ENCODE results near the gene GZF1.

GZF1 gene

DNA sequence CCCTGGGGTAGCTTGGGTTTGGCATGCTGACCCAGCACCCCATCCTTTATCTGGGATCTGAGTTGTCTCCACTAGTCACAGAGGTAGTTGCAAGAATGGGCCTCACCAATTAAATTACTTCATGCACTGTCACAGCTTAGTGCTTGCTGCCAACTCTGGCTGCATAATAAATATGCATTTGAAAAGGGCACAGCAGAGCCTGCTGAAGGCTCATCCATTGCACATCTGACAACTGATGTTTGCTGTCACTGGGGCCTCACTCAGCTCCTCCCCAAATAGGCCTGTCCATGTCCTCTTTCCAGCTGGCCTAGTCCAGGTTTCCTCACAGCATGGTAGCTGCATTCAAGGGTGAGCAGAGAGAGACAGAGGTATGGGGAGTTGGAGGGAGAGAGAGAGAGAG is 24.7 kb upstream of the GZF1 start:
- Histone ChIP-seq H2AK5ac (ENCODE audit: low read length, severe bottlenecking) (no peak overlapping the region), H3K4ac (ENCODE audit: low read depth in 1 of 2, low read length in 2 of 2) (no peak overlapping the region), H3K79me1 (replicated peaks; ENCODE audit: low read length, poor library complexity, severe bottlenecking) (peaks cover 2% of the 10 kb centered on the region), H2AFZ (ENCODE audit: low read depth, low read length) (no peak overlapping the region), H4K8ac (ENCODE audit: low read length) (no peak overlapping the region), H2BK15ac (ENCODE audit: low read depth, poor library complexity, severe bottlenecking) (no peak overlapping the region), H2BK5ac (ENCODE audit: low read depth, low read length, poor library complexity, severe bottlenecking) (no peak overlapping the region), H3K18ac (ENCODE audit: low read depth in 1 of 2, low read length in 2 of 2) (no peak overlapping the region), H3K14ac (ENCODE audit: low read length in 2 of 2) (no peak overlapping the region), H4K91ac (ENCODE audit: low read length) (no peak overlapping the region), H3K36me3 (ENCODE audit: control insufficient read depth in 1 of 2, insufficient read depth in 2 of 2, low read depth in 1 of 2, low read length in 2 of 2) (no peaks in the 10 kb centered on the region), H3K4me1 (ENCODE audit: control insufficient read depth, insufficient read depth, low read depth, low read length) (peaks cover 14% of the 10 kb centered on the region), H3K9ac (ENCODE audit: low read length) (no peak overlapping the region), H2BK120ac (ENCODE audit: low read depth, low read length) (no peak overlapping the region), H3K9me3 (ENCODE audit: control insufficient read depth, low read length) (no peaks in the 10 kb centered on the region), H3K4me2 (ENCODE audit: low read length, poor library complexity, severe bottlenecking) (no peak overlapping the region), H3K27ac (ENCODE audit: low read length, poor library complexity, severe bottlenecking) (no peak overlapping the region), H3K4me3 (ENCODE audit: insufficient read depth in 1 of 2, low read depth in 1 of 2, low read length in 2 of 2) (no peak overlapping the region), H3K27me3 (ENCODE audit: control insufficient read depth in 1 of 2, insufficient read depth in 1 of 2, low read length in 2 of 2) (peaks cover 8 to 12% of the 10 kb centered on the region in 2 experiments), H2BK12ac (ENCODE audit: low read length in 2 of 2) (no peak overlapping the region), H3K23ac (ENCODE audit: low read length in 2 of 2) (no peak overlapping the region)
- DNase-seq: no peak

DNA sequence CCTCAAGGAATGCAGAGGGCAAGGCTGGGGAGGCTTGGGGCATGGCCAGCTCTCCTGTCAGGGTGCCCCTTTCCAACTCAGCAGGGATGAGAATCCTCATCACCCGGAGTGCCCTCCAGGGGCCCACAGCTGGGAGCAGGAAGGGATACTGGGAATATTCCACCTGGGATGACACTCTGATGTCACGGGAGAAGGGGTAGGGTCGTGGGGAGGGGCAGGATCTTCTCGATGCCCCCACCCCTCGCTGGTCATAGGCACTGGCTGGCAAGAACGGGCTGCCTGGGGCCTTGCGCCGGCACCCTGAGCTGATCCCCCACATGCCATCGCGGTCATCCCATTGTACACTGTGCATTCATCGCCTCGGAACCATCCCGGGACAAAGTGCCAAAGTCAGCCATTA is 22.0 kb upstream of the GZF1 start:
- Histone ChIP-seq H3K4ac (ENCODE audit: low read depth in 1 of 2, low read length in 2 of 2) (no peak overlapping the region), H3K36me3 (ENCODE audit: control insufficient read depth in 1 of 2, insufficient read depth in 2 of 2, low read depth in 1 of 2, low read length in 2 of 2) (no peaks in the 10 kb centered on the region), H2BK5ac (ENCODE audit: low read depth, low read length, poor library complexity, severe bottlenecking) (peak overlapping the region; percentile 1), H3K18ac (ENCODE audit: low read depth in 1 of 2, low read length in 2 of 2) (no peak overlapping the region), H2BK12ac (ENCODE audit: low read length in 2 of 2) (peak overlapping the region in 1 of 2 experiments; percentile 10), H2AFZ (ENCODE audit: low read depth, low read length) (no peak overlapping the region), H2AK5ac (ENCODE audit: low read length, severe bottlenecking) (peak overlapping the region; percentile 18), H2BK120ac (ENCODE audit: low read depth, low read length) (no peak overlapping the region), H3K9ac (ENCODE audit: low read length) (peak overlapping the region; percentile 28), H3K27ac (ENCODE audit: low read length, poor library complexity, severe bottlenecking) (no peak overlapping the region), H3K14ac (ENCODE audit: low read length in 2 of 2) (no peak overlapping the region), H3K23ac (ENCODE audit: low read length in 2 of 2) (no peak overlapping the region), H3K27me3 (ENCODE audit: control insufficient read depth in 1 of 2, insufficient read depth in 1 of 2, low read length in 2 of 2) (peaks cover 8 to 14% of the 10 kb centered on the region in 2 experiments), H4K8ac (ENCODE audit: low read length) (no peak overlapping the region), H3K4me1 (ENCODE audit: control insufficient read depth, insufficient read depth, low read depth, low read length) (peaks cover 13% of the 10 kb centered on the region), H3K79me1 (replicated peaks; ENCODE audit: low read length, poor library complexity, severe bottlenecking) (peaks cover 2% of the 10 kb centered on the region), H4K91ac (ENCODE audit: low read length) (no peak overlapping the region), H2BK15ac (ENCODE audit: low read depth, poor library complexity, severe bottlenecking) (no peak overlapping the region), H3K4me3 (ENCODE audit: insufficient read depth in 1 of 2, low read depth in 1 of 2, low read length in 2 of 2) (no peak overlapping the region), H3K9me3 (ENCODE audit: control insufficient read depth, low read length) (no peaks in the 10 kb centered on the region), H3K4me2 (ENCODE audit: low read length, poor library complexity, severe bottlenecking) (no peak overlapping the region)
- WGBS: 72% methylated on average over 13 of the region's 13 CpGs
- DNase-seq: no peak

DNA sequence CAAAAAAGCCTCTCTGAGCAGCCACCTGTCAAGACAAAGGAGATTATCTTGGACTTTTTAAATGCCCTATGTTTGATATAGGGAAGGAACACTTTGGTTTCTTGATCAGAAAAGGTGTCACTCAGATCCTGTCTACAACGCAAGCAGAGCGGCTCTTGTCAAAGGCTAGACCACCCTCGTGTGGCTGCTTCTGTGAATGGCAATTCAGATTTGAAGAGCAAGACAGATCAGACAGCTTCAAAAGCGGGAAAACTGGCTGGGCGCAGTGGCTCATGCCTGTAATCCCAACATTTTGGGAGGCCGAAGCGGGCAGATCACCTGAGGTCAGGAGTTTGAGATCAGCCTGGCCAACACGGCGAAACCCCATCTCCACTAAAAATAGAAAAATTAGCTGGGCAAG is 21.5 kb upstream of the GZF1 start:
- DNase-seq: peak; percentile 68
- Histone ChIP-seq H3K36me3 (ENCODE audit: control insufficient read depth in 1 of 2, insufficient read depth in 2 of 2, low read depth in 1 of 2, low read length in 2 of 2) (no peaks in the 10 kb centered on the region), H2BK120ac (ENCODE audit: low read depth, low read length) (no peak overlapping the region), H3K18ac (ENCODE audit: low read depth in 1 of 2, low read length in 2 of 2) (no peak overlapping the region), H3K27ac (ENCODE audit: low read length, poor library complexity, severe bottlenecking) (no peak overlapping the region), H4K91ac (ENCODE audit: low read length) (no peak overlapping the region), H3K9me3 (ENCODE audit: control insufficient read depth, low read length) (no peaks in the 10 kb centered on the region), H3K4me3 (ENCODE audit: insufficient read depth in 1 of 2, low read depth in 1 of 2, low read length in 2 of 2) (no peak overlapping the region), H3K27me3 (ENCODE audit: control insufficient read depth in 1 of 2, insufficient read depth in 1 of 2, low read length in 2 of 2) (peaks cover 8 to 14% of the 10 kb centered on the region in 2 experiments), H3K14ac (ENCODE audit: low read length in 2 of 2) (no peak overlapping the region), H3K79me1 (replicated peaks; ENCODE audit: low read length, poor library complexity, severe bottlenecking) (peaks cover 2% of the 10 kb centered on the region), H2BK12ac (ENCODE audit: low read length in 2 of 2) (no peak overlapping the region), H2BK15ac (ENCODE audit: low read depth, poor library complexity, severe bottlenecking) (no peak overlapping the region), H2AK5ac (ENCODE audit: low read length, severe bottlenecking) (no peak overlapping the region), H2BK5ac (ENCODE audit: low read depth, low read length, poor library complexity, severe bottlenecking) (no peak overlapping the region), H2AFZ (ENCODE audit: low read depth, low read length) (no peak overlapping the region), H3K4me2 (ENCODE audit: low read length, poor library complexity, severe bottlenecking) (no peak overlapping the region), H3K9ac (ENCODE audit: low read length) (peak overlapping the region; percentile 28), H3K23ac (ENCODE audit: low read length in 2 of 2) (no peak overlapping the region), H3K4ac (ENCODE audit: low read depth in 1 of 2, low read length in 2 of 2) (no peak overlapping the region), H3K4me1 (ENCODE audit: control insufficient read depth, insufficient read depth, low read depth, low read length) (peaks cover 10% of the 10 kb centered on the region), H4K8ac (ENCODE audit: low read length) (no peak overlapping the region)
- WGBS: 35% methylated on average over 7 of the region's 9 CpGs

- H3K4ac ChIP-seq (ENCODE audit: low read depth in 1 of 2, low read length in 2 of 2): no peak overlapping the region
These were observed 20.9 kb upstream of the GZF1 start for GRCh38 chr20:23341073-23341472.

More at GRCh38 chr20:23341073-23341472, 20.9 kb upstream of the GZF1 start:
- no peak overlapping the region for H2BK15ac ChIP-seq (ENCODE audit: low read depth, poor library complexity, severe bottlenecking)
- H2BK12ac ChIP-seq (ENCODE audit: low read length in 2 of 2): no peak overlapping the region
- peaks cover 9% of the 10 kb centered on the region for H3K4me1 ChIP-seq (ENCODE audit: control insufficient read depth, insufficient read depth, low read depth, low read length)
- no peak for DNase-seq
- no peak overlapping the region for H3K18ac ChIP-seq (ENCODE audit: low read depth in 1 of 2, low read length in 2 of 2)
- H4K8ac ChIP-seq (ENCODE audit: low read length): no peak overlapping the region
- H3K79me1 ChIP-seq (replicated peaks; ENCODE audit: low read length, poor library complexity, severe bottlenecking): peaks cover 2% of the 10 kb centered on the region
- H2AK5ac ChIP-seq (ENCODE audit: low read length, severe bottlenecking): no peak overlapping the region
- H3K27me3 ChIP-seq (ENCODE audit: control insufficient read depth in 1 of 2, insufficient read depth in 1 of 2, low read length in 2 of 2): peaks cover 8 to 14% of the 10 kb centered on the region in 2 experiments
- no peak overlapping the region for H3K4me2 ChIP-seq (ENCODE audit: low read length, poor library complexity, severe bottlenecking)
- no peak overlapping the region for H4K91ac ChIP-seq (ENCODE audit: low read length)
- H3K4me3 ChIP-seq (ENCODE audit: insufficient read depth in 1 of 2, low read depth in 1 of 2, low read length in 2 of 2): no peak overlapping the region
- no peak overlapping the region for H3K9ac ChIP-seq (ENCODE audit: low read length)
- 61% methylated on average over 2 of the region's 2 CpGs for WGBS
- H3K23ac ChIP-seq (ENCODE audit: low read length in 2 of 2): no peak overlapping the region
- no peaks in the 10 kb centered on the region for H3K36me3 ChIP-seq (ENCODE audit: control insufficient read depth in 1 of 2, insufficient read depth in 2 of 2, low read depth in 1 of 2, low read length in 2 of 2)
- no peak overlapping the region for H3K14ac ChIP-seq (ENCODE audit: low read length in 2 of 2)
- H2AFZ ChIP-seq (ENCODE audit: low read depth, low read length): no peak overlapping the region
- H3K9me3 ChIP-seq (ENCODE audit: control insufficient read depth, low read length): no peaks in the 10 kb centered on the region
- H2BK120ac ChIP-seq (ENCODE audit: low read depth, low read length): no peak overlapping the region
- no peak overlapping the region for H2BK5ac ChIP-seq (ENCODE audit: low read depth, low read length, poor library complexity, severe bottlenecking)
- H3K27ac ChIP-seq (ENCODE audit: low read length, poor library complexity, severe bottlenecking): no peak overlapping the region

Measured in mesenchymal stem cell (in vitro differentiated cells and primary cell).